ENCODE data around the gene PDE3A. TPM values are rescaled to one million over a fixed set of nuclear protein-coding genes. Genes with fewer than 3 reads are reported as not detected.

PDE3A gene
- total RNA-seq, 1 donor from 2014 or later, result 18.3 TPM

GRCh38 chr12:20392339-20392738, 24.0 kb downstream of the PDE3A start:
- Histone ChIP-seq H3K9ac (ENCODE audit: low read depth in 1 of 3, low read length in 3 of 3) (no peak overlapping the region), H3K27ac (ENCODE audit: low read depth, low read length) (no peak overlapping the region), H3K27me3 (ENCODE audit: control insufficient read depth in 3 of 3, insufficient read depth in 3 of 3, low read length in 3 of 3) (no peaks in the 10 kb centered on the region), H3K36me3 (ENCODE audit: control insufficient read depth in 3 of 3, insufficient read depth in 3 of 3, low read length in 3 of 3) (no peaks in the 10 kb centered on the region), H3K4me3 (ENCODE audit: low read length in 3 of 3) (no peak overlapping the region), H3K4me1 (ENCODE audit: control insufficient read depth in 3 of 3, insufficient read depth in 3 of 3, low read length in 3 of 3) (no peaks in the 10 kb centered on the region), H3K9me3 (ENCODE audit: control insufficient read depth in 3 of 3, low read length in 3 of 3) (no peaks in the 10 kb centered on the region)

GRCh38 chr12:20393707-20394106, 25.4 kb downstream of the PDE3A start:
- Histone ChIP-seq H3K9me3 (ENCODE audit: control insufficient read depth in 3 of 3, low read length in 3 of 3) (no peaks in the 10 kb centered on the region), H3K4me1 (ENCODE audit: control insufficient read depth in 3 of 3, insufficient read depth in 3 of 3, low read length in 3 of 3) (no peaks in the 10 kb centered on the region), H3K27ac (ENCODE audit: low read depth, low read length) (no peak overlapping the region), H3K4me3 (ENCODE audit: low read length in 3 of 3) (no peak overlapping the region), H3K27me3 (ENCODE audit: control insufficient read depth in 3 of 3, insufficient read depth in 3 of 3, low read length in 3 of 3) (no peaks in the 10 kb centered on the region), H3K36me3 (ENCODE audit: control insufficient read depth in 3 of 3, insufficient read depth in 3 of 3, low read length in 3 of 3) (no peaks in the 10 kb centered on the region), H3K9ac (ENCODE audit: low read depth in 1 of 3, low read length in 3 of 3) (no peak overlapping the region)

- H3K9ac ChIP-seq (ENCODE audit: low read depth in 1 of 3, low read length in 3 of 3), result no peak overlapping the region
- no peaks in the 10 kb centered on the region for H3K4me1 ChIP-seq (ENCODE audit: control insufficient read depth in 3 of 3, insufficient read depth in 3 of 3, low read length in 3 of 3)
- no peak overlapping the region for H3K4me3 ChIP-seq (ENCODE audit: low read length in 3 of 3)
- H3K9me3 ChIP-seq (ENCODE audit: control insufficient read depth in 3 of 3, low read length in 3 of 3), result no peaks in the 10 kb centered on the region
- no peaks in the 10 kb centered on the region for H3K36me3 ChIP-seq (ENCODE audit: control insufficient read depth in 3 of 3, insufficient read depth in 3 of 3, low read length in 3 of 3)
- H3K27me3 ChIP-seq (ENCODE audit: control insufficient read depth in 3 of 3, insufficient read depth in 3 of 3, low read length in 3 of 3), result no peaks in the 10 kb centered on the region
- no peak overlapping the region for H3K27ac ChIP-seq (ENCODE audit: low read depth, low read length)
Observed at GRCh38 chr12:20395791-20396550, 27.6 kb downstream of the PDE3A start.

- Histone ChIP-seq H3K4me1 (ENCODE audit: control insufficient read depth in 3 of 3, insufficient read depth in 3 of 3, low read length in 3 of 3) (no peaks in the 10 kb centered on the region), H3K9me3 (ENCODE audit: control insufficient read depth in 3 of 3, low read length in 3 of 3) (no peaks in the 10 kb centered on the region), H3K9ac (ENCODE audit: low read depth in 1 of 3, low read length in 3 of 3) (no peak overlapping the region), H3K27me3 (ENCODE audit: control insufficient read depth in 3 of 3, insufficient read depth in 3 of 3, low read length in 3 of 3) (no peaks in the 10 kb centered on the region), H3K36me3 (ENCODE audit: control insufficient read depth in 3 of 3, insufficient read depth in 3 of 3, low read length in 3 of 3) (no peaks in the 10 kb centered on the region), H3K27ac (ENCODE audit: low read depth, low read length) (no peak overlapping the region), H3K4me3 (ENCODE audit: low read length in 3 of 3) (no peak overlapping the region)
Observed at GRCh38 chr12:20398686-20399085, 30.3 kb downstream of the PDE3A start.

GRCh38 chr12:20400003-20400402, 31.7 kb downstream of the PDE3A start:
- Histone ChIP-seq H3K4me3 (ENCODE audit: low read length in 3 of 3) (no peak overlapping the region), H3K4me1 (ENCODE audit: control insufficient read depth in 3 of 3, insufficient read depth in 3 of 3, low read length in 3 of 3) (no peaks in the 10 kb centered on the region), H3K27ac (ENCODE audit: low read depth, low read length) (no peak overlapping the region), H3K27me3 (ENCODE audit: control insufficient read depth in 3 of 3, insufficient read depth in 3 of 3, low read length in 3 of 3) (no peaks in the 10 kb centered on the region), H3K9ac (ENCODE audit: low read depth in 1 of 3, low read length in 3 of 3) (no peak overlapping the region), H3K36me3 (ENCODE audit: control insufficient read depth in 3 of 3, insufficient read depth in 3 of 3, low read length in 3 of 3) (no peaks in the 10 kb centered on the region), H3K9me3 (ENCODE audit: control insufficient read depth in 3 of 3, low read length in 3 of 3) (no peaks in the 10 kb centered on the region)

- no peaks in the 10 kb centered on the region for H3K9me3 ChIP-seq (ENCODE audit: control insufficient read depth in 3 of 3, low read length in 3 of 3)
- H3K36me3 ChIP-seq (ENCODE audit: control insufficient read depth in 3 of 3, insufficient read depth in 3 of 3, low read length in 3 of 3), result no peaks in the 10 kb centered on the region
- H3K27ac ChIP-seq (ENCODE audit: low read depth, low read length), result no peak overlapping the region
- H3K4me3 ChIP-seq (ENCODE audit: low read length in 3 of 3), result no peak overlapping the region
- H3K9ac ChIP-seq (ENCODE audit: low read depth in 1 of 3, low read length in 3 of 3), result no peak overlapping the region
- H3K4me1 ChIP-seq (ENCODE audit: control insufficient read depth in 3 of 3, insufficient read depth in 3 of 3, low read length in 3 of 3), result no peaks in the 10 kb centered on the region
- no peaks in the 10 kb centered on the region for H3K27me3 ChIP-seq (ENCODE audit: control insufficient read depth in 3 of 3, insufficient read depth in 3 of 3, low read length in 3 of 3)
Observed at GRCh38 chr12:20403230-20403629, 34.9 kb downstream of the PDE3A start.

- Histone ChIP-seq H3K4me1 (ENCODE audit: control insufficient read depth in 3 of 3, insufficient read depth in 3 of 3, low read length in 3 of 3) (no peaks in the 10 kb centered on the region), H3K9me3 (ENCODE audit: control insufficient read depth in 3 of 3, low read length in 3 of 3) (no peaks in the 10 kb centered on the region), H3K27me3 (ENCODE audit: control insufficient read depth in 3 of 3, insufficient read depth in 3 of 3, low read length in 3 of 3) (no peaks in the 10 kb centered on the region), H3K27ac (ENCODE audit: low read depth, low read length) (no peak overlapping the region), H3K9ac (ENCODE audit: low read depth in 1 of 3, low read length in 3 of 3) (no peak overlapping the region), H3K4me3 (ENCODE audit: low read length in 3 of 3) (no peak overlapping the region), H3K36me3 (ENCODE audit: control insufficient read depth in 3 of 3, insufficient read depth in 3 of 3, low read length in 3 of 3) (no peaks in the 10 kb centered on the region)
Observed at GRCh38 chr12:20404576-20405346, 36.4 kb downstream of the PDE3A start.

GRCh38 chr12:20409607-20410377, 41.5 kb downstream of the PDE3A start:
- Histone ChIP-seq H3K9me3 (ENCODE audit: control insufficient read depth in 3 of 3, low read length in 3 of 3) (no peaks in the 10 kb centered on the region), H3K27me3 (ENCODE audit: control insufficient read depth in 3 of 3, insufficient read depth in 3 of 3, low read length in 3 of 3) (no peaks in the 10 kb centered on the region), H3K27ac (ENCODE audit: low read depth, low read length) (no peak overlapping the region), H3K9ac (ENCODE audit: low read depth in 1 of 3, low read length in 3 of 3) (no peak overlapping the region), H3K36me3 (ENCODE audit: control insufficient read depth in 3 of 3, insufficient read depth in 3 of 3, low read length in 3 of 3) (no peaks in the 10 kb centered on the region), H3K4me1 (ENCODE audit: control insufficient read depth in 3 of 3, insufficient read depth in 3 of 3, low read length in 3 of 3) (no peaks in the 10 kb centered on the region), H3K4me3 (ENCODE audit: low read length in 3 of 3) (no peak overlapping the region)

GRCh38 chr12:20410734-20411133, 42.4 kb downstream of the PDE3A start:
- H3K4me1 ChIP-seq (ENCODE audit: control insufficient read depth in 3 of 3, insufficient read depth in 3 of 3, low read length in 3 of 3), result no peaks in the 10 kb centered on the region
- H3K9me3 ChIP-seq (ENCODE audit: control insufficient read depth in 3 of 3, low read length in 3 of 3), result no peaks in the 10 kb centered on the region
- no peak overlapping the region for H3K9ac ChIP-seq (ENCODE audit: low read depth in 1 of 3, low read length in 3 of 3)
- no peak overlapping the region for H3K4me3 ChIP-seq (ENCODE audit: low read length in 3 of 3)
- no peaks in the 10 kb centered on the region for H3K27me3 ChIP-seq (ENCODE audit: control insufficient read depth in 3 of 3, insufficient read depth in 3 of 3, low read length in 3 of 3)
- no peak overlapping the region for H3K27ac ChIP-seq (ENCODE audit: low read depth, low read length)
- H3K36me3 ChIP-seq (ENCODE audit: control insufficient read depth in 3 of 3, insufficient read depth in 3 of 3, low read length in 3 of 3), result no peaks in the 10 kb centered on the region

- Histone ChIP-seq H3K36me3 (ENCODE audit: control insufficient read depth in 3 of 3, insufficient read depth in 3 of 3, low read length in 3 of 3) (no peaks in the 10 kb centered on the region), H3K27ac (ENCODE audit: low read depth, low read length) (no peak overlapping the region), H3K4me1 (ENCODE audit: control insufficient read depth in 3 of 3, insufficient read depth in 3 of 3, low read length in 3 of 3) (no peaks in the 10 kb centered on the region), H3K27me3 (ENCODE audit: control insufficient read depth in 3 of 3, insufficient read depth in 3 of 3, low read length in 3 of 3) (no peaks in the 10 kb centered on the region), H3K4me3 (ENCODE audit: low read length in 3 of 3) (no peak overlapping the region), H3K9ac (ENCODE audit: low read depth in 1 of 3, low read length in 3 of 3) (no peak overlapping the region), H3K9me3 (ENCODE audit: control insufficient read depth in 3 of 3, low read length in 3 of 3) (no peaks in the 10 kb centered on the region)
Observed at GRCh38 chr12:20411345-20411744, 43.0 kb downstream of the PDE3A start.

Measured in skeletal muscle tissue (tissue), 4 donors.